Body of pancreas (tissue), 4 donors: ENCODE measurements around the gene C6orf163.

Experiments used
- CTCF ChIP-seq, 7 experiments: fragments of 450-650 bp in 4 of 7; fragments of 200-600 bp in 3 of 7; sonication (generic) in 3 of 7; IDR thresholded peaks; one replicate each; pipeline ENCODE4 v1.5.1; 2016 to 2019; ENCODE audit warnings: antibody characterized with exemption in 7 of 7
- POLR2A ChIP-seq, 3 donors: fragments of 450-650 bp; IDR thresholded peaks; one replicate each; pipeline ENCODE4 v1.6.1; 2016; ENCODE audit warnings: antibody characterized with exemption in 3 of 3, mild to moderate bottlenecking in 2 of 3

GRCh38 chr6:87330961-87331360, 13.7 kb upstream of the C6orf163 start:
- TF ChIP-seq CTCF (IDR thresholded peaks at IDR 0.05) (no peak), POLR2A (IDR thresholded peaks at IDR 0.05) (no peak)
